Vagina (tissue), 2 donors: ENCODE data around the gene TCF7.

Source experiments
- POLR2A ChIP-seq, 2 donors: fragments of 450-650 bp; IDR thresholded peaks; one replicate each; pipeline ENCODE4 v1.6.1; 2017; ENCODE audit warnings: antibody characterized with exemption in 2 of 2, mild to moderate bottlenecking in 2 of 2, moderate library complexity in 2 of 2
- TF ChIP-seq, protein P1 (sequence below), 3 experiments: fragments of 450-650 bp in 2 of 3; fragments of 200-600 bp in 1 of 3; sonication (generic) in 1 of 3; IDR thresholded peaks; one replicate each; pipeline ENCODE4 v1.5.1; 2017 to 2019; ENCODE audit warnings: antibody characterized with exemption in 3 of 3, mild to moderate bottlenecking in 2 of 3, moderate library complexity in 2 of 3

DNA sequence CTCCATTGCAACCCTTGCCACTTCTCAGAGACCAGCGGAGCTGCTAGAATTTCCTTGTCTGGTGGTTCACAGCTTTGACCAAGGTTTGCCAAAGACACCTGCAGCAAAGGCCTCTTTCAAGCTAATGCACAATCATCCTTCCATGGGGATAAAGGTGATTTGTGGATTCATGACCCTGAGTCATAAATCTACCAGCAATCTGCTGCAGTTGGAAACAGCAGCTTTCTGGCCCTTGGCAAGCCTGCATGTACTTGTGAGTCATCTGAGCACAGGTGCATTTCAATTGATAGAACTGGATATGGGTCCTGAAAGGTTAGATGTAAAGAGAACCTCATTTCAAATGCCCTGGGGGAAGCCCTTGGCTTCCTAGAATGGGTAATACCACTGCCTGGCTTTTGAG, 21.6 kb upstream of the TCF7 start:
- no peak for TF ChIP-seq POLR2A (IDR thresholded peaks at IDR 0.05)
- TF ChIP-seq, protein P1, sequence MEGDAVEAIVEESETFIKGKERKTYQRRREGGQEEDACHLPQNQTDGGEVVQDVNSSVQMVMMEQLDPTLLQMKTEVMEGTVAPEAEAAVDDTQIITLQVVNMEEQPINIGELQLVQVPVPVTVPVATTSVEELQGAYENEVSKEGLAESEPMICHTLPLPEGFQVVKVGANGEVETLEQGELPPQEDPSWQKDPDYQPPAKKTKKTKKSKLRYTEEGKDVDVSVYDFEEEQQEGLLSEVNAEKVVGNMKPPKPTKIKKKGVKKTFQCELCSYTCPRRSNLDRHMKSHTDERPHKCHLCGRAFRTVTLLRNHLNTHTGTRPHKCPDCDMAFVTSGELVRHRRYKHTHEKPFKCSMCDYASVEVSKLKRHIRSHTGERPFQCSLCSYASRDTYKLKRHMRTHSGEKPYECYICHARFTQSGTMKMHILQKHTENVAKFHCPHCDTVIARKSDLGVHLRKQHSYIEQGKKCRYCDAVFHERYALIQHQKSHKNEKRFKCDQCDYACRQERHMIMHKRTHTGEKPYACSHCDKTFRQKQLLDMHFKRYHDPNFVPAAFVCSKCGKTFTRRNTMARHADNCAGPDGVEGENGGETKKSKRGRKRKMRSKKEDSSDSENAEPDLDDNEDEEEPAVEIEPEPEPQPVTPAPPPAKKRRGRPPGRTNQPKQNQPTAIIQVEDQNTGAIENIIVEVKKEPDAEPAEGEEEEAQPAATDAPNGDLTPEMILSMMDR (IDR thresholded peaks at IDR 0.05), result no peak
